Measurements from ENCODE around the gene UGT1A8. TPM values are rescaled to one million over a fixed set of nuclear protein-coding genes. Genes with fewer than 3 reads are reported as not detected.
A peak's percentile ranks its signal among the peaks of the same experiment; 100 is the strongest.
"Not testable (repeated sequence)": the region's sequence is repeated elsewhere in the genome, so short reads cannot be mapped to it uniquely, and the experiment has no call there.

UGT1A8 gene
- total and polyA plus RNA-seq, 9 of the 15 experiments (the other 6 are each of a cell fraction or from before 2014, with no cell fraction given): 0.04 TPM; not detected in 8

DNA sequence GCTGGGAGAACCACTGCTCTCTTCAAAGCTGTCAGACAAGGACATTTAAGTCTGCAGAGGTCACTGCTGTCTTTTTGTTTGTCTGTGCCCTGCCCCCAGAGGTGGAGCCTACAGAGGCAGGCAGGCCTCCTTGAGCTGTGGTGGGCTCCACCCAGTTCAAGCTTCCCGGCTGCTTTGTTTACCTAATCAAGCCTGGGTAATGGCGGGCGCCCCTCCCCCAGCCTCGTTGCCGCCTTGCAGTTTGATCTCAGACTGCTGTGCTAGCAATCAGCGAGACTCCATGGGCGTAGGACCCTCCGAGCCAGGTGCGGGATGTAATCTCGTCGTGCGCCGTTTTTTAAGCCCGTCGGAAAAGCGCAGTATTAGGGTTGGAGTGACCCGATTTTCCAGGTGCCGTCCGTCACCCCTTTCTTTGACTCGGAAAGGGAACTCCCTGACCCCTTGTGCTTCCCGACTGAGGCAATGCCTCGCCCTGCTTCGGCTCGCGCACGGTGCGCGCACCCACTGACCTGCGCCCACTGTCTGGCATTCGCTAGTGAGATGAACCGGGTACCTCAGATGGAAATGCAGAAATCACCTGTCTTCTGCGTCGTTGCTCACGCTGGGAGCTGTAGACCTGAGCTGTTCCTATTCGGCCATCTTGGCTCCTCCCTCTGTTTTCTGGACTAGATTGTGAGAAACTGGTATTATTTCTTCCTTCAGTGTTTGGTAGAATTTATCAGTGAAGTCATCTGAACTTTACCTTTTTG lies 34.0 kb upstream of the UGT1A8 start:
- H3K9me1 ChIP-seq (ENCODE audit: control insufficient read depth, insufficient read depth, low read length); in situ Hi-C loops (cut with MboI); H3K9me3 ChIP-seq (replicated peaks; ENCODE audit: control insufficient read depth, insufficient read depth, low read depth, low read length); H3K79me2 ChIP-seq (ENCODE audit: control insufficient read depth, insufficient read depth, low read length); CTCF ChIA-PET (ENCODE audit: low intra/inter-chr PET ratio); ATAC-seq; H4K20me1 ChIP-seq (replicated peaks; ENCODE audit: control insufficient read depth, insufficient read depth, low read length); H3K27me3 ChIP-seq (ENCODE audit: control insufficient read depth in 2 of 2, insufficient read depth in 2 of 2, low read length in 2 of 2); H3K36me3 ChIP-seq (ENCODE audit: control insufficient read depth, insufficient read depth, low read length); FAIRE-seq; H3K4me1 ChIP-seq (replicated peaks in 1 of 2; ENCODE audit: control insufficient read depth in 2 of 2, insufficient read depth in 2 of 2, low read length in 2 of 2); TF ChIP-seq NR2C2, ATF1 (CRISPR knock-in tag; IDR thresholded peaks at IDR 0.05): not testable (repeated sequence)
- H3K4me3 ChIP-seq: peak overlapping the region; percentile 32
- POLR2A ChIA-PET: interaction anchor here (0.9 kb wide), 1 partner anchor 13 kb away, joined by 3 read pairs; no protein-coding TSS in a partner anchor
- TSS peak; percentile 77 for BruUV-seq (replicated peaks)
- peak overlapping the region; percentile 81 for H2AFZ ChIP-seq (ENCODE audit: low read depth, low read length)
- H3K4me2 ChIP-seq (ENCODE audit: insufficient read depth, low read length): peak overlapping the region; percentile 58; the same call in 1 of the 2 replicates
- intact Hi-C loops (cut with micrococcal nuclease): loop anchor here (10.0 kb wide), 1 partner anchor 131 kb away; the partner anchor contains the start of genes UGT1A4 and UGT1A5
- WGBS (ENCODE audit: insufficient coverage, low coverage, missing lambda C conversion rate): 27% methylated on average over 6 of the region's 35 CpGs
- H3K9ac ChIP-seq (ENCODE audit: insufficient read depth in 1 of 2, low read depth in 2 of 2, low read length in 2 of 2): peak overlapping the region in 1 of 2 experiments; percentile 62; a peak in 2 of 4 replicates
- peak overlapping the region; percentile 67; the same call in 2 of the 3 replicates for H3K27ac ChIP-seq (ENCODE audit: extremely low read depth, low read depth, low read length)
- DNase-seq (ENCODE audit: extremely low read depth in 1 of 4, low spot score in 3 of 4): peak in 1 of 4 experiments; percentile 25
- TF ChIP-seq NR2C2 (tag; IDR thresholded peaks at IDR 0.05) (0 out of 2 replicates have a peak, but pooled peaks have one; percentile 22), TFAP4 (CRISPR knock-in tag; IDR thresholded peaks at IDR 0.05; ENCODE audit: borderline replicate concordance) (0 out of 2 replicates have a peak, but pooled peaks have one; percentile 13), PHF8 (IDR thresholded peaks at IDR 0.05; ENCODE audit: borderline replicate concordance, low read length) (peak; percentile 24; the same call in 1 of the 2 replicates), ATF1 (tag; IDR thresholded peaks at IDR 0.05) (0 out of 2 replicates have a peak, but pooled peaks have one; percentile 8), TAF7 (tag; IDR thresholded peaks at IDR 0.05) (peak; percentile 34; the same call in 1 of the 2 replicates), FOXA3 (CRISPR knock-in tag; conservative IDR thresholded peaks at IDR 0.05 in 1 of 2, IDR thresholded peaks at IDR 0.05 in 1 of 2) (peak in 1 of 2 experiments; percentile 69; a peak in 2 of 4 replicates), TAF9B (IDR thresholded peaks at IDR 0.05; ENCODE audit: partially characterized antibody) (peak; percentile 39), POLR2H (tag; IDR thresholded peaks at IDR 0.05; ENCODE audit: low read depth) (0 out of 2 replicates have a peak, but pooled peaks have one; percentile 40)
- TF ChIP-seq, protein P1, sequence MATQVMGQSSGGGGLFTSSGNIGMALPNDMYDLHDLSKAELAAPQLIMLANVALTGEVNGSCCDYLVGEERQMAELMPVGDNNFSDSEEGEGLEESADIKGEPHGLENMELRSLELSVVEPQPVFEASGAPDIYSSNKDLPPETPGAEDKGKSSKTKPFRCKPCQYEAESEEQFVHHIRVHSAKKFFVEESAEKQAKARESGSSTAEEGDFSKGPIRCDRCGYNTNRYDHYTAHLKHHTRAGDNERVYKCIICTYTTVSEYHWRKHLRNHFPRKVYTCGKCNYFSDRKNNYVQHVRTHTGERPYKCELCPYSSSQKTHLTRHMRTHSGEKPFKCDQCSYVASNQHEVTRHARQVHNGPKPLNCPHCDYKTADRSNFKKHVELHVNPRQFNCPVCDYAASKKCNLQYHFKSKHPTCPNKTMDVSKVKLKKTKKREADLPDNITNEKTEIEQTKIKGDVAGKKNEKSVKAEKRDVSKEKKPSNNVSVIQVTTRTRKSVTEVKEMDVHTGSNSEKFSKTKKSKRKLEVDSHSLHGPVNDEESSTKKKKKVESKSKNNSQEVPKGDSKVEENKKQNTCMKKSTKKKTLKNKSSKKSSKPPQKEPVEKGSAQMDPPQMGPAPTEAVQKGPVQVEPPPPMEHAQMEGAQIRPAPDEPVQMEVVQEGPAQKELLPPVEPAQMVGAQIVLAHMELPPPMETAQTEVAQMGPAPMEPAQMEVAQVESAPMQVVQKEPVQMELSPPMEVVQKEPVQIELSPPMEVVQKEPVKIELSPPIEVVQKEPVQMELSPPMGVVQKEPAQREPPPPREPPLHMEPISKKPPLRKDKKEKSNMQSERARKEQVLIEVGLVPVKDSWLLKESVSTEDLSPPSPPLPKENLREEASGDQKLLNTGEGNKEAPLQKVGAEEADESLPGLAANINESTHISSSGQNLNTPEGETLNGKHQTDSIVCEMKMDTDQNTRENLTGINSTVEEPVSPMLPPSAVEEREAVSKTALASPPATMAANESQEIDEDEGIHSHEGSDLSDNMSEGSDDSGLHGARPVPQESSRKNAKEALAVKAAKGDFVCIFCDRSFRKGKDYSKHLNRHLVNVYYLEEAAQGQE (IDR thresholded peaks at IDR 0.05; ENCODE audit: borderline replicate concordance): peak; percentile 25; the same call in 1 of the 2 replicates
- TF ChIP-seq, protein P1 (CRISPR knock-in tag; IDR thresholded peaks at IDR 0.05; ENCODE audit: low read depth): not testable (repeated sequence)
